ENCODE data around the gene ZNF521.

Gene ZNF521

GRCh38 chr18:25229081-25229480 is 122.9 kb downstream of the ZNF521 start:
- no peak for DNase-seq (ENCODE audit: low read depth in 1 of 2, low spot score in 1 of 2)

GRCh38 chr18:25228410-25228809 is 123.6 kb downstream of the ZNF521 start:
- no peak for DNase-seq (ENCODE audit: low read depth in 1 of 2, low spot score in 1 of 2)

- no peak for DNase-seq (ENCODE audit: low read depth in 1 of 2, low spot score in 1 of 2)
Measured at GRCh38 chr18:25225151-25225550, 126.8 kb downstream of the ZNF521 start.

- DNase-seq (ENCODE audit: low read depth in 1 of 2, low spot score in 1 of 2) = no peak
Measured at GRCh38 chr18:25223899-25224886, 127.8 kb downstream of the ZNF521 start.

- no peak for DNase-seq (ENCODE audit: low read depth in 1 of 2, low spot score in 1 of 2)
Measured at GRCh38 chr18:25223211-25223610, 128.8 kb downstream of the ZNF521 start.

GRCh38 chr18:25222648-25223047 is 129.3 kb downstream of the ZNF521 start:
- DNase-seq (ENCODE audit: low read depth in 1 of 2, low spot score in 1 of 2) = no peak

GRCh38 chr18:25210622-25211021 is 141.3 kb downstream of the ZNF521 start:
- no peak for DNase-seq (ENCODE audit: low read depth in 1 of 2, low spot score in 1 of 2)

- no peak for DNase-seq (ENCODE audit: low read depth in 1 of 2, low spot score in 1 of 2)
Measured at GRCh38 chr18:25192065-25192464, 159.9 kb downstream of the ZNF521 start.

GRCh38 chr18:25190472-25190871 is 161.5 kb downstream of the ZNF521 start:
- no peak for DNase-seq (ENCODE audit: low read depth in 1 of 2, low spot score in 1 of 2)

GRCh38 chr18:25189391-25190185 is 162.4 kb downstream of the ZNF521 start:
- DNase-seq (ENCODE audit: low read depth in 1 of 2, low spot score in 1 of 2) = no peak

- DNase-seq (ENCODE audit: low read depth in 1 of 2, low spot score in 1 of 2) = no peak
Measured at GRCh38 chr18:25187521-25188192, 164.3 kb downstream of the ZNF521 start.

- no peak for DNase-seq (ENCODE audit: low read depth in 1 of 2, low spot score in 1 of 2)
Measured at GRCh38 chr18:25186871-25187270, 165.1 kb downstream of the ZNF521 start.

GRCh38 chr18:25181993-25182392 is 170.0 kb downstream of the ZNF521 start:
- no peak for DNase-seq (ENCODE audit: low read depth in 1 of 2, low spot score in 1 of 2)

GRCh38 chr18:25181581-25181980 is 170.4 kb downstream of the ZNF521 start:
- DNase-seq (ENCODE audit: low read depth in 1 of 2, low spot score in 1 of 2) = no peak

- no peak for DNase-seq (ENCODE audit: low read depth in 1 of 2, low spot score in 1 of 2)
Measured at GRCh38 chr18:25180973-25181548, 170.9 kb downstream of the ZNF521 start.

GRCh38 chr18:25177631-25178030 is 174.3 kb downstream of the ZNF521 start:
- DNase-seq (ENCODE audit: low read depth in 1 of 2, low spot score in 1 of 2) = no peak

- no peak for DNase-seq (ENCODE audit: low read depth in 1 of 2, low spot score in 1 of 2)
Measured at GRCh38 chr18:25176518-25177042, 175.4 kb downstream of the ZNF521 start.

GRCh38 chr18:25175558-25176517 is 176.1 kb downstream of the ZNF521 start:
- no peak for DNase-seq (ENCODE audit: low read depth in 1 of 2, low spot score in 1 of 2)

GRCh38 chr18:25174324-25174723 is 177.6 kb downstream of the ZNF521 start:
- no peak for DNase-seq (ENCODE audit: low read depth in 1 of 2, low spot score in 1 of 2)

- no peak for DNase-seq (ENCODE audit: low read depth in 1 of 2, low spot score in 1 of 2)
Measured at GRCh38 chr18:25171334-25171733, 180.6 kb downstream of the ZNF521 start.
